GM20000 (cell line): Measurements from ENCODE around the gene TBKBP1.

Experiments used
- DNase-seq: peaks from one replicate; pipeline ENCODE4 v3.0.0; 2012; ENCODE audit warnings: low spot score
- TF ChIP-seq, protein P1 (sequence below): IDR thresholded peaks from 2 replicates; pipeline ENCODE4 v1.5.1; 2012; ENCODE audit warnings: mild to moderate bottlenecking, control low read depth; ENCODE audit errors: extremely low read depth, missing control alignments

The TBKBP1 gene

GRCh38 chr17:47717261-47717697 lies 23.3 kb downstream of the TBKBP1 start:
- TF ChIP-seq, protein P1, sequence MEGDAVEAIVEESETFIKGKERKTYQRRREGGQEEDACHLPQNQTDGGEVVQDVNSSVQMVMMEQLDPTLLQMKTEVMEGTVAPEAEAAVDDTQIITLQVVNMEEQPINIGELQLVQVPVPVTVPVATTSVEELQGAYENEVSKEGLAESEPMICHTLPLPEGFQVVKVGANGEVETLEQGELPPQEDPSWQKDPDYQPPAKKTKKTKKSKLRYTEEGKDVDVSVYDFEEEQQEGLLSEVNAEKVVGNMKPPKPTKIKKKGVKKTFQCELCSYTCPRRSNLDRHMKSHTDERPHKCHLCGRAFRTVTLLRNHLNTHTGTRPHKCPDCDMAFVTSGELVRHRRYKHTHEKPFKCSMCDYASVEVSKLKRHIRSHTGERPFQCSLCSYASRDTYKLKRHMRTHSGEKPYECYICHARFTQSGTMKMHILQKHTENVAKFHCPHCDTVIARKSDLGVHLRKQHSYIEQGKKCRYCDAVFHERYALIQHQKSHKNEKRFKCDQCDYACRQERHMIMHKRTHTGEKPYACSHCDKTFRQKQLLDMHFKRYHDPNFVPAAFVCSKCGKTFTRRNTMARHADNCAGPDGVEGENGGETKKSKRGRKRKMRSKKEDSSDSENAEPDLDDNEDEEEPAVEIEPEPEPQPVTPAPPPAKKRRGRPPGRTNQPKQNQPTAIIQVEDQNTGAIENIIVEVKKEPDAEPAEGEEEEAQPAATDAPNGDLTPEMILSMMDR: peak; percentile 37
- DNase-seq: no peak

- DNase-seq: no peak
- TF ChIP-seq, protein P1: no peak
Measured at GRCh38 chr17:47717979-47718621, 24.1 kb downstream of the TBKBP1 start.

- no peak for DNase-seq
- TF ChIP-seq, protein P1: no peak
Measured at GRCh38 chr17:47718634-47719405, 24.9 kb downstream of the TBKBP1 start.

- no peak for DNase-seq
- TF ChIP-seq, protein P1: no peak
Measured at GRCh38 chr17:47719411-47720152, 25.6 kb downstream of the TBKBP1 start.

DNA sequence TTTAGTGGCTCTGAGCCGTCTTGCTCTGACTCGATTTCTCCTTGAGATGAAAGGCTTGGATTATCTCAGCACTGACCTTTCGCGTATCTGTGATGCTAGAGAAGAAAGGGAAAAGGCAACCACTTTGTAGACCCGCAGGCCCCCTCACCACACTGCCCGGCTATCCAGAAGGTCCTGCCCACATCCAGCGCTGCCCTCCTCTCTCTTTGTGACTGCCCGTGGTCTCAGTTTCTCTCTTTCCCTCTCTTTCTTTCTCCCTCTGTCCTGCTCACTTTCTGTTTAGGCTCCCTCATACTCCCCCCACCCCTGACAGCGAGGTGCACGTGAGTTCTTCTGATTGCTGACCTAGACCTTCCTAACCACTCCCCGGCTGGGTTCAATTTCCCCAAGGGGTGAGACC lies 26.2 kb downstream of the TBKBP1 start:
- TF ChIP-seq, protein P1: no peak
- DNase-seq: no peak

- peak; percentile 61 for DNase-seq
Measured at GRCh38 chr17:47720754-47721533, 27.0 kb downstream of the TBKBP1 start.

More at GRCh38 chr17:47720754-47721533, 27.0 kb downstream of the TBKBP1 start:
- TF ChIP-seq, protein P1: no peak
